PC-3 (cell line): Measurements from ENCODE around the gene SEMA4A. TPM values are rescaled to one million over a fixed set of nuclear protein-coding genes. Genes with fewer than 3 reads are reported as not detected.

Source experiments
- ATAC-seq: fragments of 200-7000 bp; cut with Tn5 transposase; 2 replicates; pipeline ENCODE4 v1.9.1; 2020; ENCODE audit warnings: mild to moderate bottlenecking, moderate library complexity
- BruUV-seq: library from RNA; stranded (reverse); fragments of 400-500 nt; replicated peaks from 2 replicates; lab custom pipeline; 2021; lab: Mats Ljungman, UMichigan
- CTCF ChIA-PET: fragments of 300-600 bp; sonication (Branson Sonifier 250); formaldehyde crosslinking; loops from one replicate; lab custom pipeline; 2022; ENCODE audit warnings: antibody characterized with exemption; lab: Charles Lee
- POLR2A ChIA-PET: fragments of 300-600 bp; sonication (Branson Sonifier 250); formaldehyde crosslinking; loops from one replicate; lab custom pipeline; 2022; ENCODE audit warnings: antibody characterized with exemption; ENCODE audit not compliant: unreplicated experiment; lab: Charles Lee
- DNase-seq: peaks from one replicate; pipeline ENCODE4 v3.0.0-alpha.2; 2015
- H2AFZ ChIP-seq: fragments of 300-600 bp; sonication (generic); 2 replicates; pipeline ENCODE4 v1.6.0; 2016; ENCODE audit warnings: antibody characterized with exemption, low read length
- H3F3A ChIP-seq: fragments of 300-600 bp; sonication (generic); one replicate; pipeline ENCODE4 v1.6.0; 2017; ENCODE audit warnings: antibody characterized with exemption, low read length, control low read depth, mild to moderate bottlenecking; ENCODE audit not compliant: unreplicated experiment
- H3K27ac ChIP-seq: fragments of 300-600 bp; sonication (generic); 2 replicates; pipeline ENCODE4 v1.5.1; 2016; ENCODE audit warnings: mild to moderate bottlenecking, low read length
- H3K27me3 ChIP-seq: fragments of 300-600 bp; sonication (generic); 2 replicates; pipeline ENCODE4 v1.6.1; 2016; ENCODE audit warnings: low read length, mixed read lengths
- H3K36me3 ChIP-seq: fragments of 300-600 bp; sonication (generic); 2 replicates; pipeline ENCODE4 v1.6.1; 2016; ENCODE audit warnings: low read depth, mixed run types, low read length, mixed read lengths
- H3K4me1 ChIP-seq: fragments of 300-600 bp; sonication (generic); 2 replicates; pipeline ENCODE4 v1.5.1; 2016; ENCODE audit warnings: low read length; ENCODE audit not compliant: insufficient read depth
- H3K4me2 ChIP-seq: fragments of 300-600 bp; sonication (generic); 2 replicates; pipeline ENCODE4 v1.6.0; 2016; ENCODE audit warnings: low read length
- H3K4me3 ChIP-seq: fragments of 300-600 bp; sonication (generic); 2 replicates; pipeline ENCODE4 v1.5.1; 2016; ENCODE audit warnings: mild to moderate bottlenecking, low read length, mixed read lengths
- H3K79me2 ChIP-seq: fragments of 300-600 bp; sonication (generic); 2 replicates; pipeline ENCODE4 v1.6.1; 2017; ENCODE audit warnings: low read length, mixed read lengths
- H3K9ac ChIP-seq: fragments of 300-600 bp; sonication (generic); 2 replicates; pipeline ENCODE4 v1.6.0; 2016; ENCODE audit warnings: mild to moderate bottlenecking, low read length
- H3K9me2 ChIP-seq: fragments of 300-600 bp; sonication (generic); replicated peaks from 2 replicates; pipeline ENCODE4 v1.6.1; 2016; ENCODE audit warnings: mixed run types, low read length, mixed read lengths
- H3K9me3 ChIP-seq: fragments of 300-600 bp; sonication (generic); 2 replicates; pipeline ENCODE4 v1.6.1; 2016; ENCODE audit warnings: low read length, mixed read lengths
- H4K20me1 ChIP-seq: fragments of 300-600 bp; sonication (generic); 2 replicates; pipeline ENCODE4 v1.6.1; 2016; ENCODE audit warnings: low read length, mixed read lengths
- EZH2 ChIP-seq: fragments of 300-600 bp; sonication (generic); IDR thresholded peaks from one replicate; pipeline ENCODE4 v1.6.1; 2017; ENCODE audit warnings: antibody characterized with exemption, mild to moderate bottlenecking, low read length; ENCODE audit not compliant: unreplicated experiment
- EZH2phosphoT487 ChIP-seq: fragments of 300-600 bp; sonication (generic); IDR thresholded peaks from 2 replicates; pipeline ENCODE4 v1.6.1; 2018; ENCODE audit warnings: mild to moderate bottlenecking, antibody characterized with exemption, low read length, borderline replicate concordance
- intact Hi-C: fragments of 100-400 bp; cut with micrococcal nuclease; formaldehyde crosslinking; loops from 2 replicates; pipeline ENCODE4 v1.9.0; 2023
- total RNA-seq: library from RNA; depleted of rRNA; stranded (reverse); fragments of >200 nt; gene quantifications from 2 replicates; pipeline ENCODE4 v1.2.3, GENCODE V29; 2014
- TF ChIP-seq, protein P1 (sequence below): fragments of 300-600 bp; sonication (generic); conservative IDR thresholded peaks from 2 replicates; pipeline ENCODE4 v1.5.1; 2017; ENCODE audit warnings: antibody characterized with exemption, low read depth, mild to moderate bottlenecking, low read length

Gene SEMA4A
- total RNA-seq, 1 experiment from 2014 or later: 5.8 TPM

DNA sequence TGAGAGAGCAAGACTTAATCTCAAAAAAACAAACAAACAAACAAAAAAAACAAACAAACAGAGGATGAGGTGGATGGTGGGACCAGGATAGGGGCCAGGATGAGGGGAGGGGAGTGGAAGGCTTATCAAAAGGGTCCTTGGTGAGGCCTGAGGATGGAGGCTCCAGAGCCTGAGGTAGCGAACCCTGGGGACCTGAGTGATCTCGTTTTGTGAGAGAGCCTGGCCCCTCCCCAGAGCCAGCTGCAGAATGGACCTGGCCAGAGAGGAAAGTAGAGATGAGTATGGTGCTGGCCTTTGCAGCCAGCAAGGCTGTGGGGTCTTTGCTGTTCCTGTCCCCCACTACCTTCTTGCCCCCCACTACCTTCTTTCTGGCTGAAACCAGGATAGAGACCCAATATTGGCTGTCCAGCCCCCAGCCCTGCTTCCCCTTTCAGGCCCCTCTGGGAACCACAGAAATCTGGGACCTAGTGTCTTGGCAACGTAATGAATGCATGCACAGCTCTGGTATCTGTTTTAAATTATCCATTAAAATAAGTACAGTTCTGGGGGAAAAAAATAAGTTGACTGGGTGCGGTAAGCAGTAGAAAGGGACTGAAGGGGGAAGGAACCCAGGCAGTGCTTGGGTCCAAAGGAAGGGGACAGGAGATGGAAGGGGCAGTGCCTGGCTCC, 40.0 kb upstream of the SEMA4A start:
- H3K4me1 ChIP-seq: peaks cover 37% of the 10 kb centered on the region
- POLR2A ChIA-PET: interaction anchor here (0.6 to 1.8 kb wide), 4 partner anchors 10 to 17 kb away, joined by 3 to 8 read pairs (median 5); no protein-coding TSS in a partner anchor
- no TSS peak for BruUV-seq
- H3F3A ChIP-seq: no peaks in the 10 kb centered on the region
- H3K4me3 ChIP-seq: peak overlapping the region; percentile 86; the same call in 1 of the 2 replicates
- no peaks in the 10 kb centered on the region for H3K27me3 ChIP-seq
- H3K9ac ChIP-seq: peak overlapping the region; percentile 94
- peaks cover 33% of the 10 kb centered on the region for H4K20me1 ChIP-seq
- H3K79me2 ChIP-seq: peaks cover 39% of the 10 kb centered on the region
- H3K9me2 ChIP-seq: no peaks in the 10 kb centered on the region
- CTCF ChIA-PET: interaction anchor here (1.3 kb wide), 1 partner anchor 16 kb away, joined by 3 read pairs; no protein-coding TSS in a partner anchor
- H3K9me3 ChIP-seq: no peaks in the 10 kb centered on the region
- peaks cover 8% of the 10 kb centered on the region for H3K36me3 ChIP-seq
- DNase-seq: no peak
- TF ChIP-seq EZH2phosphoT487 (no peak), EZH2 (no peak)
- TF ChIP-seq, protein P1, sequence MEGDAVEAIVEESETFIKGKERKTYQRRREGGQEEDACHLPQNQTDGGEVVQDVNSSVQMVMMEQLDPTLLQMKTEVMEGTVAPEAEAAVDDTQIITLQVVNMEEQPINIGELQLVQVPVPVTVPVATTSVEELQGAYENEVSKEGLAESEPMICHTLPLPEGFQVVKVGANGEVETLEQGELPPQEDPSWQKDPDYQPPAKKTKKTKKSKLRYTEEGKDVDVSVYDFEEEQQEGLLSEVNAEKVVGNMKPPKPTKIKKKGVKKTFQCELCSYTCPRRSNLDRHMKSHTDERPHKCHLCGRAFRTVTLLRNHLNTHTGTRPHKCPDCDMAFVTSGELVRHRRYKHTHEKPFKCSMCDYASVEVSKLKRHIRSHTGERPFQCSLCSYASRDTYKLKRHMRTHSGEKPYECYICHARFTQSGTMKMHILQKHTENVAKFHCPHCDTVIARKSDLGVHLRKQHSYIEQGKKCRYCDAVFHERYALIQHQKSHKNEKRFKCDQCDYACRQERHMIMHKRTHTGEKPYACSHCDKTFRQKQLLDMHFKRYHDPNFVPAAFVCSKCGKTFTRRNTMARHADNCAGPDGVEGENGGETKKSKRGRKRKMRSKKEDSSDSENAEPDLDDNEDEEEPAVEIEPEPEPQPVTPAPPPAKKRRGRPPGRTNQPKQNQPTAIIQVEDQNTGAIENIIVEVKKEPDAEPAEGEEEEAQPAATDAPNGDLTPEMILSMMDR: no peak
- peak overlapping the region; percentile 91 for H3K27ac ChIP-seq
- H2AFZ ChIP-seq: no peak overlapping the region
- peak overlapping the region; percentile 93 for H3K4me2 ChIP-seq
- no peak for ATAC-seq
- intact Hi-C loops: no loop called here

DNA sequence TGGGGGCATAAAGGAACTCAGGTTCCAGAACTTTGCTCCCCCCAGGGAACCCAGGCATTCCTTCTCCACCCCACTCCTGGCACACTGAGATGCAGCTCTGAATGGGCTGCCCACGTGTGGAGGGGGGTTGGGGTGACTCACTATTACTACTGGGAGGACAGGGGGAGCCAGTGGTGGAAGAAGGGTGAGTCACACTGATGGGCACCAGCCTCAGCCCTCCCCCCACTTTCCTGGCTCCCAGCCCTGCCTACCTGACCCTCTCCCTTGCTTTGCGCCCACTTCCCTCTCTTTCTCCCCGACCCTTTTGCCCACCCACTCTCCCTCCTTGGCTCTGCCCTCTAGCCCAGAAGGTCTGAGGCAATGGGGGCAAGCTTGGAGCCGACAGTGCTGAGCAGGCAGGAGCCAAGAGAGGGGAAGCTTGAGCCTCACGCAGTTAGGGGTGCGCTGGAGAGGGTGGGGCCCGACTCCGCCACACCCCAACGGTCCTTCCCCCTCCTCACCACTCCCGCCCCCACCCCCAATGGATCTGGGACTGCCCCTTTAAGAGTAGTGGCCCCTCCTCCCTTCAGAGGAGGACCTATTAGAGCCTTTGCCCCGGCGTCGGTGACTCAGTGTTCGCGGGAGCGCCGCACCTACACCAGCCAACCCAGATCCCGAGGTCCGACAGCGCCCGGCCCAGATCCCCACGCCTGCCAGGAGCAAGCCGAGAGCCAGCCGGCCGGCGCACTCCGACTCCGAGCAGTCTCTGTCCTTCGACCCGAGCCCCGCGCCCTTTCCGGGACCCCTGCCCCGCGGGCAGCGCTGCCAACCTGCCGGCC, 39.1 kb upstream of the SEMA4A start, which contains the start of gene LMNA:
Gene LMNA (plus strand): TSS at position 611 of the 818 bp plus-strand sequence. CDS start 208 bp downstream, outside the sequence.
- H3K9me3 ChIP-seq: no peaks in the 10 kb centered on the region
- H3K4me1 ChIP-seq: peaks cover 38% of the 10 kb centered on the region
- H4K20me1 ChIP-seq: peaks cover 41% of the 10 kb centered on the region
- ATAC-seq: peak; percentile 67
- H3K27me3 ChIP-seq: no peaks in the 10 kb centered on the region
- peak within 1 kb of the TSS; percentile 55; the same call in 1 of the 2 replicates for H2AFZ ChIP-seq
- CTCF ChIA-PET: interaction anchor here (1.0 to 1.3 kb wide), 2 partner anchors 9 to 17 kb away, joined by 3 read pairs; no protein-coding TSS in a partner anchor
- peak; percentile 98 for DNase-seq
- no peaks in the 10 kb centered on the region for H3K9me2 ChIP-seq
- peaks cover 11% of the 10 kb centered on the region for H3K36me3 ChIP-seq
- no TSS peak for BruUV-seq
- H3K4me2 ChIP-seq: peak within 1 kb of the TSS; percentile 93
- TF ChIP-seq EZH2phosphoT487 (peak; percentile 66; the same call in 1 of the 2 replicates), EZH2 (no peak)
- H3K79me2 ChIP-seq: peaks cover 48% of the 10 kb centered on the region
- peak within 1 kb of the TSS; percentile 94 for H3K9ac ChIP-seq
- H3K4me3 ChIP-seq: peak within 1 kb of the TSS; percentile 86
- intact Hi-C loops: loop anchor here (1.0 kb wide), 3 partner anchors 9 to 18 kb away; no protein-coding TSS in a partner anchor
- no peaks in the 10 kb centered on the region for H3F3A ChIP-seq
- POLR2A ChIA-PET: interaction anchor here (0.6 to 1.8 kb wide), 6 partner anchors 8 to 50 kb away, joined by 3 to 10 read pairs (median 6); no protein-coding TSS in a partner anchor
- H3K27ac ChIP-seq: peak within 1 kb of the TSS; percentile 91
